Activated CD8-positive, alpha-beta memory T cell treated with anti-CD3 and anti-CD28 coated beads, Interleukin-2, amount 10 ng/mL, durations not matched to agents 7 days and 5 days (primary cell): ENCODE results near the gene DEFB114. TPM values are rescaled to one million over a fixed set of nuclear protein-coding genes. Genes with fewer than 3 reads are reported as not detected.

Experiments
- ATAC-seq: fragments of 150-1000 bp; cut with Tn5 transposase; one replicate; pipeline ENCODE4 v1.10.0; 2021; ENCODE audit warnings: moderate library complexity
- CTCF ChIA-PET: fragments of 350-600 bp; sonication (Branson Sonifier 250); formaldehyde crosslinking; loops from one replicate; lab custom pipeline; 2021; ENCODE audit warnings: antibody characterized with exemption; lab: Charles Lee
- DNase-seq: peaks from one replicate; pipeline ENCODE4 v3.0.0-alpha.2; 2020
- H3K27ac Mint-ChIP-seq: one replicate; pipeline ENCODE4 v1.8.0; 2021; ENCODE audit warnings: mild to moderate bottlenecking, mixed read lengths
- H3K27me3 Mint-ChIP-seq: one replicate; pipeline ENCODE4 v1.8.0; 2021; ENCODE audit warnings: mixed read lengths
- H3K36me3 Mint-ChIP-seq: one replicate; pipeline ENCODE4 v1.8.0; 2021; ENCODE audit warnings: mild to moderate bottlenecking, mixed read lengths
- H3K4me1 Mint-ChIP-seq: one replicate; pipeline ENCODE4 v1.8.0; 2021; ENCODE audit warnings: mixed read lengths
- H3K4me3 Mint-ChIP-seq: one replicate; pipeline ENCODE4 v1.8.0; 2021; ENCODE audit warnings: mild to moderate bottlenecking, moderate library complexity, mixed read lengths
- H3K9me3 Mint-ChIP-seq: one replicate; pipeline ENCODE4 v1.8.0; 2022; ENCODE audit warnings: low read depth, mixed read lengths
- total RNA-seq, 2 experiments: library from RNA; stranded (reverse); gene quantifications; one replicate each; pipeline ENCODE4 v1.2.3, GENCODE V29; 2021

The DEFB114 gene
- total RNA-seq, 2 experiments from 2014 or later = not detected

DNA sequence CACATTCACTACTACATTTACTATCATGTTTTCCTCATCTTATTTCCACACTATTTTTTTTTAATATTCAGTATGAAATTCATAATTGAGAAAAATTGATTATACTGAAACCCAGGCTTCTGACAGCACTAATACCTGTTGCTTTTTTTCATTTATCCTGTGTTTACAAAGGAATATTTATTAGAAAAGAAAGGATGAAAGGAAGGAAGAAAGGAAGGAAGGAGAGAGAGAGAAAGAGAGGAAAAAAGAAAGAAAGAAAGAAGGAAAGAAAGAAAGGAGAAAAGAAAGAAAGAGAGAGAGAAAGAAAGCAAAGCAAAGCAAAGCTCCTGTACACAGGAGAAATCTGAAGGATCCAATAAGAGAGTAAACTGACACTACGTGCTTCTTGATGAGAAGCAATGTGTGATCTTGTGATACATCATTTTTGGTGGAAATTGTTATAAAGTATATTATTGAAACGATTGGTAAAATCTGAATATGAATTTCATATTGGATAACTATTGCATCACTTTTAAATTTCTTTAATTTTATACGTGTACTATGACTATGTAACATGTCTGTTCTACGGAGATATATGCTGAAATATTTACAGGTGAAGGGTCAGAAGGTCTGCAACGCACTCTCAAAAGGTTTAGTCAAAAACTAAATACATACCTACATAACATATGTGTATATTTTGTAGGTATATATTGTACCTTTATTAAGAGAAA is 43.9 kb downstream of the DEFB114 start:
- no peaks in the 10 kb centered on the region for H3K36me3 Mint-ChIP-seq
- ATAC-seq = no peak
- no peaks in the 10 kb centered on the region for H3K9me3 Mint-ChIP-seq
- CTCF ChIA-PET = no interaction called here
- no peak overlapping the region for H3K4me3 Mint-ChIP-seq
- no peaks in the 10 kb centered on the region for H3K4me1 Mint-ChIP-seq
- no peaks in the 10 kb centered on the region for H3K27me3 Mint-ChIP-seq
- no peak overlapping the region for H3K27ac Mint-ChIP-seq
- no peak for DNase-seq

GRCh38 chr6:49919261-49919660 is 44.7 kb downstream of the DEFB114 start:
- no peaks in the 10 kb centered on the region for H3K9me3 Mint-ChIP-seq
- CTCF ChIA-PET = no interaction called here
- no peak overlapping the region for H3K4me3 Mint-ChIP-seq
- no peak for DNase-seq
- H3K4me1 Mint-ChIP-seq = no peaks in the 10 kb centered on the region
- H3K27ac Mint-ChIP-seq = no peak overlapping the region
- no peaks in the 10 kb centered on the region for H3K36me3 Mint-ChIP-seq
- no peaks in the 10 kb centered on the region for H3K27me3 Mint-ChIP-seq
- no peak for ATAC-seq

DNA sequence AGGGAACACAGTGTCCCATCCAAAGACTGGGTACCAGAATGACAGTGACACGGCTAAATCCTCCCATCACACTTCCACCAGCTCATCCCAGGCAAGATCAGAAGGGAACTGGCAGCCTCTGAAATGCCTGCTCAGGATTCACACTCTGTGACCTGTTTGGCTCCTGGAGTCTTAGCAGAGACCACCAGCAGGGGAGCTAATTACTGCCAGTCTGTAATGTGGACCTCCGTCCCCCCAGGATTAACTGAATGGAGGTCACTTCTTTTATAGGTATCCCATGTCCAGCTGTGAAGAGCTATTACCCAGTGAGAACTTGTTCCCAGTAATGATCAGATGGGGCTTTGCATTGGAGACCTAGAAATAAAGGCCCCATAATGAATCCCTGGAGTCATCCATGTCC is 45.2 kb downstream of the DEFB114 start:
- Mint-ChIP-seq H3K36me3 (no peaks in the 10 kb centered on the region), H3K4me1 (no peaks in the 10 kb centered on the region), H3K4me3 (no peak overlapping the region), H3K27me3 (no peaks in the 10 kb centered on the region), H3K9me3 (no peaks in the 10 kb centered on the region), H3K27ac (no peak overlapping the region)
- DNase-seq = no peak
- CTCF ChIA-PET = no interaction called here
- ATAC-seq = no peak

GRCh38 chr6:49915035-49915434 is 48.9 kb downstream of the DEFB114 start:
- Mint-ChIP-seq H3K9me3 (no peaks in the 10 kb centered on the region), H3K36me3 (no peaks in the 10 kb centered on the region), H3K4me3 (no peak overlapping the region), H3K4me1 (no peaks in the 10 kb centered on the region), H3K27me3 (no peaks in the 10 kb centered on the region), H3K27ac (no peak overlapping the region)
- DNase-seq = no peak
- CTCF ChIA-PET = no interaction called here
- no peak for ATAC-seq

DNA sequence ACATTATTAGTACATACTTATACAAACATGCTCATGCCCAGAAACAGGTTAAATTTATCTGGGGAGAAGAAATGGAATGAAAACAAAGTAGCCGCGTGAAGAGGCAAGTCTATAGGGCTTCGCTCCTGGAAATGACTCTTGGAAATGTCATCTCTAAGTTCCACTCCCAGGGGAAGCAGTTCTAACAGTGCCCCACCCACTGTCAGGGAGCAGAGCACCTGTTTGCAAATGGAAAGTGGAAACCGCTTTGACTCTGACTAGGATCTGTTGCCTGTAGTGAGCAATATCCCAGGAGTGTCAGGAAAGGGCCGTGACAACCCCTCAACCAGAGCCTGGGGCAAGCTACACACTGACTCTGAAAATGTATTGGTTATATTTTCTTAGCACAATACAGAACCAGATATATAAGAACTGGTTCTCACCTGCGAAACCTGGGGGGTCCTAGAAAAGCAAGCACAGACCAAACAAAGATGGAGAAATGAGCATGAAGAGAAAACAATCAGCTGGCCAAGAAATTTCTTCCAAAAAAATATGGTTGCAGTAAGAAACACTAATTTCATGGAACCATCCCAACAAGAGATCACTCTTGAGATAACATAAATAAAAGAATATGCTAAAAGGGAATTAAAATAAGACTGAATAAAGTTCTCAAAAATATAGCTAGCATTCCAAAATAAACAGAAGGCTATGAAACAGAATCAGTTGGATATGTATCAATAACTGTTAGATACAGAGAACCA is 50.2 kb downstream of the DEFB114 start:
- Mint-ChIP-seq H3K4me1 (no peaks in the 10 kb centered on the region), H3K27ac (no peak overlapping the region), H3K36me3 (no peaks in the 10 kb centered on the region), H3K9me3 (no peaks in the 10 kb centered on the region), H3K27me3 (no peaks in the 10 kb centered on the region), H3K4me3 (no peak overlapping the region)
- DNase-seq (no peak), ATAC-seq (no peak)
- CTCF ChIA-PET = no interaction called here

DNA sequence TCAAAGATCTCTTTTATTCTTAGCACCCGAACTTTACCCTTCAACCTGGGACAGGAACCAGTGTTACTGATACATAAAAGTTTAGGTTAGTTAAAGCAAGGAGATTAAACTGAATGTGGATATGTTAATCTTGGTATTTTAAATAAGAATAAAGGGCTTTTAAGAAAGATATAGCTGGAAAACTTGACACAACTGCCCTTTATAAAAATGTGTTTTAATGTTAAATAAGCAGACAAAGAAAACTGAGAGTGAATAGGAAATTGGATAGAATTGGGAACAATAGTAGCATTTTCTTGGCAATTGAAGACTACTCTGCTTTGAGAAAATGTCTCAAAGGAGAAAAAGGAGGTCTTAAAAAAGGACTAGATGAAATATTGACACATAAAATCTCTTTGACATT is 51.8 kb downstream of the DEFB114 start:
- DNase-seq = no peak
- Mint-ChIP-seq H3K4me1 (no peaks in the 10 kb centered on the region), H3K27ac (no peak overlapping the region), H3K9me3 (no peaks in the 10 kb centered on the region), H3K27me3 (no peaks in the 10 kb centered on the region), H3K36me3 (no peaks in the 10 kb centered on the region), H3K4me3 (no peak overlapping the region)
- CTCF ChIA-PET = no interaction called here
- ATAC-seq = no peak

GRCh38 chr6:49911252-49911651 is 52.7 kb downstream of the DEFB114 start:
- no peaks in the 10 kb centered on the region for H3K36me3 Mint-ChIP-seq
- ATAC-seq (no peak), DNase-seq (no peak)
- H3K27ac Mint-ChIP-seq = no peak overlapping the region
- H3K9me3 Mint-ChIP-seq = no peaks in the 10 kb centered on the region
- CTCF ChIA-PET = no interaction called here
- H3K4me3 Mint-ChIP-seq = no peak overlapping the region
- no peaks in the 10 kb centered on the region for H3K27me3 Mint-ChIP-seq
- H3K4me1 Mint-ChIP-seq = no peaks in the 10 kb centered on the region

Other genes starting within 250 kb of the DEFB114 start
- not detected for gene CRISP3, start 219.8 kb downstream of the DEFB114 start, total RNA-seq
- not detected for gene PGK2, start 176.9 kb downstream of the DEFB114 start, total RNA-seq
- gene CRISP1, start 97.6 kb downstream of the DEFB114 start, total RNA-seq = not detected
- not detected for gene DEFB113, start 5.5 kb upstream of the DEFB114 start, total RNA-seq
- gene DEFB110, start 57.8 kb upstream of the DEFB114 start, total RNA-seq = not detected
- not detected for gene DEFB112, start 85.8 kb upstream of the DEFB114 start, total RNA-seq